Islet precursor cell (in vitro differentiated cells): ENCODE results near the gene AP3B1.
A peak's percentile ranks its signal among the peaks of the same experiment; 100 is the strongest.

Experiments used
- DNase-seq: peaks from one replicate; pipeline ENCODE4 v3.0.0-alpha.2; 2018

AP3B1 gene

GRCh38 chr5:78294248-78295034 is at the start of gene AP3B1:
Gene AP3B1 (minus strand): TSS chr5:78294698. CDS start chr5:78294579, 119 bp downstream.
- peak; percentile 100 for DNase-seq

DNA sequence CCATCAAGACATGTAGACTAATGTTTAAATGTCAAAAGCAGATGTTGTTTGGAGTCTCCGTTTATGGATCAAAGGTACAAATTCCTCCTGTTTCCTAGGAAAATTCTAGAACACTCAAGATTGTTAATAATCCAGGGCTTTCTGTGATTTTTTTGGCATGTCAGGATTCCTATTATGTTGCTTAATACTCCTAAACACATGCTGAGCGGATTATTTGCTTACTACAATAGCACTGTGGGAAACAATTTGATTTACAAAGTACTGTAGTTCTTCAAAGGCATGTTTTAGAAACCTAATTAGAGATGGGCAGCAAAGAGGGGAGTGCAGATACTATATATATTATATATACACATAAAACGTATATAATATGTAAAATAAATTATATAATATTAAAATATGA is 46.9 kb upstream of the AP3B1 start:
- DNase-seq, result no peak

DNA sequence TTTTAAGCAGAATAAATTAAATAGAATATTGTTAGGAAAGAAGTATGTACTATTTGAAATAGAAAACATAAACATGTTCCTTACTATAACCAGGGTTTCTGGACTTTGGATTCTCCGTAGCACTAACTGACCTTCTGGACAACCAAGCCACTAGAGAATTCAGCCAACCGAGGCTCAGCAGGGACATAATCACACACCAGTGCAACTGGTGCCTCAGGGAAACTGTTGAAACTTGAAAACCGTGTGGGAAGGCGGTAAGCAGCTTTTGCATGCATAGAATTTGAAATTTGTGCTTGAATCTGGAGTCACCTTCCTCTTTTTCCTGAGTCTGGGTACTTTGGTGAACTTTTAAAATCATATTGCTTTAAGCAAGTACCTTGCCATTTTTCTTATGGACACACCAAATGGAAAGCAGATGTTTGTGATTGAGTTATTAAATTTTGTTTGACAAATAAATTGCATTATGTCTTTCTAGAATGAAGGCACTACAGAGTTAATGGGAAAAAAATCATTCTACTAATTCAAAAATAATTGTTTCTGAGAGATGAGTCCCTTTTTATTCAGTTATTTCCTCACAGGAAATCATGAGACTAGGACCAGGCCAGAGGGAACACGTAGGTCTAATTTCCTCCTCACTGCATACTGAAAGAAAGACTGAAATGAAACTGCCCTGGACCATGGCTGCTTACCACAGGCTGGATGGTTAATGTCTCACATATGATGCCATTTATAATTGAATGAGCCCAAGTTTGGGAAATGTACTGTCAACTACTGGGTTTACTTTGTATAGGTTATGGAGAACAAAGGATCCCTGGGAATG is 45.3 kb upstream of the AP3B1 start:
- DNase-seq, result no peak

- DNase-seq, result no peak
Measured at GRCh38 chr5:78336698-78337097, 42.2 kb upstream of the AP3B1 start.

- DNase-seq, result no peak
Measured at GRCh38 chr5:78335976-78336375, 41.5 kb upstream of the AP3B1 start.

DNA sequence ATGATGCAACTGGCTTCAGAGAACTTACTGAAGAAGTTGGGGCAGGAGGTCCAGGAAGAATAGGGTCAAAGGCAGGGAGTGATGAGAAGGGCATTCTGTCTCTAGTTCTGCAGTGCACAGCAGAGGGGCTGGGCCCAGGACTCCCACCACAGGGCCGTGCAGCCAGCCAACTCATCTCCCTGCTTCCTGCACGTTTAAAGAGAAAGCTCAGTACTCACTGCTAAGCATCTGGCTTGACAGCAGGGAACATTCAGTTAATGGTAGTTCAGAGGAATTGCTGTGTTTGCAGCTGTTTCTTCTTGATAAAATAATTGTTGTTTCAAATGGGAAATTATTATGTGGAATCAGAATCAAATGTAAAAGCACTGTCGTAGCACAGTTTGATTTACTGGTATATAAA is 40.3 kb upstream of the AP3B1 start:
- no peak for DNase-seq

- no peak for DNase-seq
Measured at GRCh38 chr5:78331523-78332080, 37.1 kb upstream of the AP3B1 start.

DNA sequence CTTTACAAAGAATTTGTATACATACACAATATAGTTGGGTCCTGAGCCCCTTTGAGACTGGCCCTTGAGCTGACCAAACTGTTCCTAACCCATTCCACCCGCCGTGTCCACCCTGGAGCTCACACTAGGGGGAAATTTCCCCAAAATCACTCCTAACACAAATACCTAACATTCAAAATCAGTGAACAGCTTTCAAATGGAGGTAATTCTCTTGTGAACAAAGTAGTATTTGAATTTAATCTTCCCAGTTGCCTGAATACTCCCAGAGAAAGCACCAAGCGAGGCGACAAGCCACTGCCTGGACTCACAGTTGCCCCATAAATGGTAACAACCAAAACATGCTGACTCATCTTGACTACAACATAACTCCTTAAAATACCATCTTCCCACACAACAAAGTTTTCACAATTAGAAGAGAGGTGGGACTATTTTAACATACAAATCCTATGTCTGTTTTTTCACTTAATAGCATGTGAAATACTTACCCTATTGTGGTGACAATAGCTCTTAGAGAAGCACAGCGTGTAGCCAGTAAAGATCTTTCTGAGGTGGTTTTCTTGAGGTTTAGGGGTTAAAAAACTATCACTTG is 34.2 kb upstream of the AP3B1 start:
- DNase-seq, result no peak

- DNase-seq, result no peak
Measured at GRCh38 chr5:78327761-78328510, 33.4 kb upstream of the AP3B1 start.

- no peak for DNase-seq
Measured at GRCh38 chr5:78326930-78327329, 32.4 kb upstream of the AP3B1 start.

DNA sequence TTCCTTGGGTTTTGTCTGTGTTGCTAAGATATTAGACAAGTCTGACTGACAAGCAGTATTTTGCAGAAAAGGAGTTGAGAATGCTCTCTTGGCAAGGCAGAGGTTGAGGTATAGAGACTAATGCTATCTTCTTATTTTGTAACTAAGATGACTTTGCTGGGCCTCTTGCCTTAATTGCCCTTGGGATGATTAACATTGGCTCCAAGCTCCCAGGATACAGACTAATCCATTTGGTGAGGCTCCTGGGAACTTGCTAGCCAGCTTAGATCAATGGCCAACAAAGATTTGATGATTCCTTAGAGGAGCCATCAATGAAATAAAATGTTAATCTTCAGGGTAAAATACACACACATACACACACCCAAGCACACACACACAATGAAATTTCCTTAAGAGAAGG is 28.7 kb upstream of the AP3B1 start:
- DNase-seq, result no peak

DNA sequence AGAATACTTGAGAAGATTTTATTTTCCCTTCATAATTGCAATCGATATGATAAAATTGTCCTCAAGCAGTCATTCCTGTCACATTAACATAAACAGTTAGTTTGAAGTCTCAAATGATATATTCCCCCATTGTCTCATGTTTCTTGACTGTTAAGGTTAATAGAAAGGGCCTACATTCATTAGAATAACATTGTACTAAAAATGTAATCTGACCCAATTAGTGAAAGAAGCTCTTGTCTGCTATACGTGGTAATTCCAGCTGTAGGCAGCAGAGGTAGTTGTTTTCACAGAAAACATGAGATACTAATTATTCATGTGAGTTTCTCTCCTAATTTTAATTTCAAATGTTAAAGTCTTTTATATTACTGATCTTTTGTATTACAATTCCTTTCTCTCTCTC is 25.9 kb upstream of the AP3B1 start:
- DNase-seq, result no peak

DNA sequence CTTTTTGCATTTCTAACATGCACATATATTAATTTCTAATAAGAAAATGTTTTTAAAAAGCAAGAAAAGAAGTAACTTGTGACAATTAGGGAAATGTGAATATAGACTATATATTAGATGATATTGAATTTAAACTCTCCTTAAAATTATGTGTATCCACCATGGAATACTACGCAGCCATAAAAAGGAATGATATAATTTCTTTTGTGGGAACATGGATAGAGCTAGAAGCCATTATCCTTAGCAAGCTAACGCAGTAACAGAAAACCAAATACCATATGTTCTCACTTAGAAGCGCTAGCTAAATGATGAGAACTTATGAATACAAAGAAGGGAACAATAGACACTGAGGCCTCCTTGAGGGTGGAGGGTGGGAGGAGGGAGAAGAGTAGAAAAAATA is 23.8 kb upstream of the AP3B1 start:
- no peak for DNase-seq

- no peak for DNase-seq
Measured at GRCh38 chr5:78317515-78317914, 23.0 kb upstream of the AP3B1 start.

DNA sequence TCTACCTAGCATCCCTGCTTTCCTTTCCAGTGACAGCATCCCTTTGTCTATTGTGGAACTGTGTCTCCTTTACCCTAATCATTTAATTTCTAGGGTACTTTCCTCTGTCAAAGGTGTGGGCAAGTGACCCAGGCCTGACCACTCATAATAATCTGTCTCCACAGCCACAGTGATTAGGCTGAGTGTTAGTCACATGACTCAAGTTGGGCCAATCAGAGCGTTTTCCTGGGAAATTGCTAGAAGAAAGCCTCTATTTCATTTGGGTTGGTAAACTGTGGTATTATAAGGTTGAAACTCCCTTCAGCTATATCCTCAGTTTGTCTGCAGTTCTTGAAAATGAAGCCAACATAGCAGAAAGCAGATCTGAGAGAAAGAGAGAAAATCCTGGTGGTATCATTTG is 14.2 kb upstream of the AP3B1 start:
- no peak for DNase-seq

DNA sequence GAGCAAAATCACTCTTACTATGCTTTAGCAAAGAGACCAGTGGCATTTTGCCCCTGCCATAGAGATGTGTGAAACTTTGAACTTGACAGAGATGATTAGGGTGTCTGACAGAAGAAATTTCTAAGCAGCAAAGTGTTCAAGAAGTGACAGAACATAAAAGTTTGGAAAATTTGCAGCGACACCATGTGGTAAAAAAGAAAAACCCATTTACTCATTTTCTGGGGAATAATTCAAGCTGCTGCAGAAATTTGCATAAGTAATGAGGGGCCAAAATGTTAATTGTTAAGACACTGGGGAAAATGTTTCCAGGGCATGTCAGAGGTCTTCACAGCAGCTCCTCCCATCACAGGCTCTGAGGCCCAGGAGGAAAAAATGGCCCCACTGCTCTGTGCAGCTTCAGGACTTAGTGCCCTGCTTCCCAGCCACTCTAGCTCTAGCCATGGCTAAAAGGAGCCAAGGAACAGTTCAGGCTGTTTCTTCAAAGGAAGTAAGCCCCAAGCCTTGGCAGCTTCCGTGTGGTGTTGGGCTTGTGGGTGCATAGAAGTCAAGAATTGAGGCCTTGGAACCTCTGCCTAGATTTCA is 6.1 kb upstream of the AP3B1 start:
- DNase-seq, result no peak

GRCh38 chr5:78295035-78295961 is 800 bp upstream of the AP3B1 start:
- DNase-seq, result peak; percentile 80

GRCh38 chr5:78293851-78294247 is 649 bp downstream of the AP3B1 start:
- peak; percentile 50 for DNase-seq

- no peak for DNase-seq
Measured at GRCh38 chr5:78291687-78292086, 2.8 kb downstream of the AP3B1 start.

DNA sequence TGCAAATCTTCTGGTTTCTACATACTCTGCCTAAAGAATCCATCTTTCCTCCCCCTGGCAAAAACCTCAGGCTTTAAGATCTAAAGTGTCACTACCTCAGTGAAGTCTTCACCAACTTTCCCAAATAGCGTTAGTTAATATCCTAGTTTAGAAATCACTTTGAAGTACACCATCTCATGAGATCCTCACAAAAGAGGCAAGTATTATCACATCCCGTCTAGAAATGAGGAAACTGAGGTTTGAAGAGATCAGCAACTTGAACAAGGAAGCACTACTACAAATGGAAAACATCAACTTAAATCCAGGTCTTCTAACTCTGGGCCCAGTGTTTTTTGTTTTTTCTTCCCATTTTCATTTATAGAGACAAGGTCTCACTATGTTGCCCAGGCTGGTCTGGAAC is 4.6 kb downstream of the AP3B1 start:
- DNase-seq, result no peak

DNA sequence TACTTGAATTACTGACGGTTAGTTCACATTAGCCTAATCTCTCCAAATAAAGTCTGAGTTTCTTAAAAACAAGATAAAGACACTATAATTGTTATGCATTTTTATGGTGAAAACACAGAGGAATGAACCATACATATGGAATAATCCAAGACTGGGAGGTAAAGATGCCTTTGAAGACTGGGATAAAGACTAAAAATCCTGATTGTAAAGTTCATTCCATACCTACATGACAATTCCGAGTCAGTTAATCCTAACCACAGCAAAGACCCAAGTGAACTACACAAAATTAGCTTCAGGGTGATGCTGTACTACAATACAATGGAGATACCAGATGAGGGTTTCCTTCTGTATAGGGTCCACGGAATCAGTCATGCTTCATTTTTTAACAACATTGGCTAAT is 6.3 kb downstream of the AP3B1 start:
- DNase-seq, result no peak
